NCI-H146 treated with DMSO at 0.1 percent for 48 hours (cell line): ENCODE results near the gene NCAM1.

ENCODE experiments used
- DNase-seq: peaks from one replicate; lab custom pipeline; 2025; ENCODE audit not compliant: unreplicated experiment; lab: John Stamatoyannopoulos, UW

The NCAM1 gene

DNA sequence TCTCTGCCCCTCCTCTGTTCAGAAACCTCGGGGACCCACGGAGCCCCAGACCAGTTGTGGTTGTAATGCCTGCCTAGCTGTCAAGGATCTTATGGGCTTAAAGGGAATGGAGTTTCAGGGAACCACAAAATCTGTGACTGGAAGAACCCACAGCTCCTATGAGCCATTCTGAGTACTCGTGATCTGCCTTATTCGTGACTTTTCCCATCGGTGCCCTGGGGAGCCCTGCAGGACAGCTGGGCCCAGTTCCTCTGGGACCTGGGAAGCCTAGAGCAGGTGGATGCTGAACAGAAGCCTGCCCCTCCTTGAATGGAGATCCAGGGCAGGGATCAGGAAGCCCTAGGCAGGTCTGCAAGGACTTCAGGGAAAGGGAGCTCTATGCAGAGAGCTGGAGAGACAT, 311.1 kb downstream of the NCAM1 start:
- no peak for DNase-seq

DNA sequence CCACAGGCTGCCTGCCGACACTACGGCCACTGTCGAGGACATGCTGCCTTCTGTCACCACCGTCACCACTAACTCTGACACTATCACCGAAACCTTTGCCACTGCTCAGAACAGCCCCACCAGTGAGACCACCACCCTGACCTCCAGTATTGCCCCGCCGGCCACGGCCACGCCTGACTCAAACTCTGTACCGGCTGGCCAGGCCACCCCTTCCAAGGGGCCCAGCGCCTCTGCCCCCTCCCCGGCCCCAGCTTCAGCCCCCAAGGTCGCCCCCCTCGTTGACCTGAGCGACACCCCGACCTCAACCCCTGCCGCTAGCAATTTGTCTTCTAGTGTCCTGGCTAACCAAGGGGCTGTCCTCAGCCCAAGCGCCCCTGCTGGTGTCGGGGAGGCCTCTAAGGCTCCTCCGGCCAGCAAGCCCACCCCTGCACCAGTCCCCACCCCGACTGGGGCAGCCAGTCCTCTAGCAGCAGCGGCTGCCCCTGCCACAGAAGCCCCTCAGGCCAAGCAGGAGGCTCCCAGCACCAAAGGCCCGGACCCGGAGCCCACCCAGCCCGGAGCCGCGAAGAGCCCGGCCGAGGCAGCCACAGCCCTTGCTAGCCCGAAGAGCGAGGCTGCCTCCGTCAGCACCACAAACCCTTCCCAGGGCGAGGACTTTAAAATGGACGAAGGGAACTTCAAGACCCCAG, 311.9 kb downstream of the NCAM1 start:
- DNase-seq, result no peak

DNA sequence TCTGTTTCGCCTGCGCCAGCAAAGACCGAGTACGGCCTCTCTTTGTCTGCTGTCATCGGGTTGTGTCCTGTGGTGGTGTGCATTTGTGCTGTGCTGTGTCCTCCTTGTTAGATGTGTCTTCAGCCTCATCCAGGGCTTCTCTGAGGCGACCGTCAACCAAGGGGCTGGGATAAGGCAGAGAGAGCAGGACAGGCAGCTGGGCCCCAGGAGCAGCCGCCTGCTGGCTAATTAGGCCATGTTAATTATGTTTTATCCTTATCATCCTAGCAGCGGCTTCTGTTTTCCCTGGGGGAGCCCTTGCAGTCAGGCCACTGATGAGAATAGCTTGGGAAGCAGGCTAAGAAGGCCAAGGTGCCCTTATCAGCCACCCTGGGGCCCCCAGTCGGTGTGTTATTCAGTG, 312.5 kb downstream of the NCAM1 start:
- peak; percentile 48 for DNase-seq

DNA sequence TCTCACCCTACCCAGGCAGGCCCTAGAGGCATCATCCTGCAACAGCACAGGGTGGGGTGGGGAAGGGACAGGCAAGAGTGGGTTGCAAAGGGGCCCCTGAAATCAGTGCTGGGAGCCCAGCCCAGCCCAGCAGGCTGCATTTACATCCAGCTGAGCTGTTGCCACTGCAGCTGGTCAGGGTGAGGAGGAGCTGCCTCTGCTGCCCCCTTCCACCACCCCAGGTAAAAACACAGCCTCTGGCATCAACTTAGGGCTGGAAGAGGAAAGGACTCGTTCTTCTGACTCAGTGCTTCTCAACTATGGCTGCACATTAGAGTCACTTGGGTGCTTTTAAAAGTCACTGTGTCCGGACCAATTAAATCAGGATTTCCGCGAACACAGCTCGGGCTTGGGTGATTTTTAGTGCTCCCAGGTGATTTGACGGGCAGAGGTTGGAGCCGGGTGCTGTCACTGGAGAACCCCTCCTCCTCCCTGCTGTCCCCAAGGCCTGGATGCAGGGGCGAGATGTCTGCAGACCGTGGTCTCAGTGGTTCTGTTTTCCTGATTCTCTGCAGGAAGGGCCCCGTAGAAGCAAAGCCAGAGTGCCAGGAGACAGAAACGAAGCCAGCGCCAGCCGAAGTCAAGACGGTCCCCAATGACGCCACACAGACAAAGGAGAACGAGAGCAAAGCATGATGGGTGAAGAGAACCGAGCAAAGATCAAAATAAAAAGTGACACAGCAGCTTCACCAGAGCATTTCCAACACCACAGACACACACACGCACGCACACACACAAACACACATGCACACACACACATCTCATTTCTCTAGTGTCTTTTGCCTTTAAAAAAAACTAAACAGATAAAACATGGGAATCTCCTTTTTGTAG, 313.7 kb downstream of the NCAM1 start:
- DNase-seq, result peak; percentile 3

DNA sequence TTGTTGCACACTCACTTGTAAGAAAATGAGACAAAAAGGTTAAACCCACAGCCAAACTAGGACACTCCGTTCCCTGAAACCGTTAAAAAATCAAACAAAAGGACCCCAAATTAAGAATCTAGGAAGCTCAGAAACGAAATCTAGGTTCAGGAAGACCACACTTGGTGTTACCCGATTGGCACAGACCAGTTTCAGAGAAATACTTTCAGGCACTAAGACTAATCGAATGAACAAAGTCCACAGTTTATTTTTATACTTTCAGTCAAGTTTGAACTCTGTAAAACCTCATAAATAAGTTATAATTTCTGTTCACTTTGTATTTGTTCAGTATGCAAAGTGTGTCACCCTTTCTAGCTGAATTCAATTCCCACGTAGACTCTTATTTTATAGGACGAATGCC, 314.4 kb downstream of the NCAM1 start:
- DNase-seq, result no peak

DNA sequence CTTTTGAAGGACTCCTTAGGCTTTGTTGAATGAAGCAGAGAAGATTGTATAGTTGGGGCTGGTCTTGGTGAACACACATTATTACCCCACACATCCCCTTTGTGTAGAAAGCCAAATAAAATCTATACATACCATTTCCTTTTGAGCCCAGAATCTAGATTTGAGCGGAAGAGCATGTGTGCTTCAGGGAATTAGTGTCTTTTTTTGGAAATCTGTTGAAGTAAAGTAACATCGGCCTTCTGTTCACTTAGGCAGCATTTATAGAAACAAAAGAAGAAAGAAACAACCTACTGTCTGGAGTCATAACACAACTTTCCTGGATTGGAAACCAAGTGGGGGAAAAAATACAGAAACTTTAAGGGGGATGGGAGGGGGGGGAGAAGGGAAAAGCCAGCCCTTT, 315.2 kb downstream of the NCAM1 start:
- DNase-seq, result no peak

DNA sequence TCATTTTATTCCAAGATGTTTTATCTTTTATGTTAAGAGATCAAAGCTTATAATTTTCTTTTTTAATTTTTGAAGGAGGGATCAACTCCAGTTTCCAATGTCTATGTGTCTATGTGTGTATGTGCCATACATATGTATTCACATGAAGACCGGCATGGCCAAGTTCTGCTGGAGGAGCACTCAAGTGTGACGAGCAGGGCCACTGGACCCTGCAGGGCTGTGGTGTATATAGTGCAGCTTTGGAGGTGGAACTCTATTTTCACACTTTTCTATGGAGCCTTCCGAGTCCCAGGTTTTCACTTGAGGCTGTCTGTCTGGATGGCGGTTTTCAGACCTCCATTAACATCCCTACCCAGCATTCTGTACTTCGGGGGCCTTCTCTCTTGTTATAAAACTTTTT, 316.7 kb downstream of the NCAM1 start:
- DNase-seq, result no peak

DNA sequence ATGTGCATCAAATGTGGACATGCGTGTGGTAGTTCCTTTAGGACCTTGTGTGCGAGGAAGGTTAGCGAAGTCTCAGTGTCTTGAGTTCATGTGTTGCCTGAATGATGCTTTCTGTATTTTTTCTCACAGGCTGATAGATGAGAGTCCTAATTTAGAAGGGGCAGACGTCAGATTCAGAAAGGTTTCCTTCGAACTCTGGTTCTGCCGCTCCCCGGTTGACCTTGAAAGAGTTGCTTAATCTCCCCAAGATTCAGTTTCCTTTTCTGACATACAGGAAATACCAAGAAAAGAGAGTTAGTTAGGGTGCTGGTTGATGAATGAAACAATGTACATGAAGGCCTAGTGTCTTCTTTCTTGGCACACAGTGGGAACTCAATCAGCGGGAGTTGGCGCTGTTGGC, 317.3 kb downstream of the NCAM1 start:
- no peak for DNase-seq

DNA sequence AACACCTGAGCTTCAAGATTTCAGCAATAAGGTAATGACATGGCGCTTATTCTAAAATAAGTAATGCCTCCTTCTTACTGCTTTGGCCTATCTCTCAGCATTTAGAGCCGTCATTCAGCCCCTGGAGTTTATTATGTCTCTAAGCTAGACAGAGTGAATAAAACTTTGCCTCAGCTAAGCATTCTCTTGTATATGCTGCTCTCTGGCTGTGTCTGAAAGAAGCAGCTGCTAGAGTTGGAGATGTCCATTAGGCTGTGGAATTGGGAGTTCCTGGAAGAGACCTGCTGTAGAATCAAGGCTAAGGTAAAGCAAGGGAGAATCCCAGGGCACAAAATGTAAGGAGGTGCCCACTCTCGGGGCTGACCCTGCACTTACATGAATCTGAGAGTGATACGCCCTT, 317.7 kb downstream of the NCAM1 start:
- no peak for DNase-seq

DNA sequence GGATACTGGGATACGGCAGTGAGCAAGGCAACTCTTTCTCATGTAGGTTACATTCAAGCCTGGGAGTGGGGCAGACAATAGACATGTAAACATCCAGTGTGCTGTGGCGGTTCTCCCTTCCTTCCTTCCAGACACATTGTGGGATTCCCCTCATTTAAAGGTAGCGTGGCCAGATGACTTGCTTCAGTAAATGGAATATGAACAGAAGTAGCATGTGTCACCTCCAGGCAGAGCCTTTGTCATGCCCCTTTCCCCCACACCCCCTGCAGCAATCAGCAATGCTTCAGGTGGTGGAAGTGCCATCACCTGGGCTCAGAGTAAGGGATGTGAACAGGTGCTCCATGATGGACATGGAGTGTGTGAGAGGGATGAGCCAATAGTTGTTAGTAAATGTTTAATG, 318.4 kb downstream of the NCAM1 start:
- no peak for DNase-seq

DNA sequence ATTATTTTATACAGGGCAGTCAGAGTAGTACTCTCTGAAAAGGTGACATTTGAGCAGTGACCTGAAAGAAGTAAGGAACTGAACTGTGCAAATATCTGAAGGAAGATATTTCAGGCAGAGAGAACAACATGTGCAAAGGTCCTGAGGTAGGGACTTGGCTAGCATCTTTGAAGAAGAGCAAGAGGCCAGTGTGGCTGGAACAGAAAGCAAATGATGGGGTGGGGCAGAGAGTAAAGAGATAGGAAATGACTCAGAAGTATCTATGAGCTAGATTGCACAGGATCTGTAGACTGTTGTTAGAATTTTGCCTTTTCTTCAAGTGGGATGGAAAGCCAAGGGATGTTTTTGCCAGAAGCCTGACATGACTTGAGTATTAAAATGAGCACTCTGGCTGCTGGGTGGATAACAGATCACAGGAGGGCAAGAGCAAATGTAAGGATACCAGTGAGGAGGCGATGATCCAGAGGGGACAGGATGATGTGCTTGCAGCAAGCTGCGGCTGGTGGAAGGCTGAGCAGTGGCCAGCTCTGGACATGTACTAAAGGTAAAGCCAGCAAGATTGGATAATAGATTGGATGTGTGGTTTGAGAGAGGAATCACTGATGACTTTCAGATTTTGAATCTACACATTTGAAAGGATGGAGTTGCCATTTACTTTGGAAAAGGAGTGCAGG, 320.0 kb downstream of the NCAM1 start:
- no peak for DNase-seq

DNA sequence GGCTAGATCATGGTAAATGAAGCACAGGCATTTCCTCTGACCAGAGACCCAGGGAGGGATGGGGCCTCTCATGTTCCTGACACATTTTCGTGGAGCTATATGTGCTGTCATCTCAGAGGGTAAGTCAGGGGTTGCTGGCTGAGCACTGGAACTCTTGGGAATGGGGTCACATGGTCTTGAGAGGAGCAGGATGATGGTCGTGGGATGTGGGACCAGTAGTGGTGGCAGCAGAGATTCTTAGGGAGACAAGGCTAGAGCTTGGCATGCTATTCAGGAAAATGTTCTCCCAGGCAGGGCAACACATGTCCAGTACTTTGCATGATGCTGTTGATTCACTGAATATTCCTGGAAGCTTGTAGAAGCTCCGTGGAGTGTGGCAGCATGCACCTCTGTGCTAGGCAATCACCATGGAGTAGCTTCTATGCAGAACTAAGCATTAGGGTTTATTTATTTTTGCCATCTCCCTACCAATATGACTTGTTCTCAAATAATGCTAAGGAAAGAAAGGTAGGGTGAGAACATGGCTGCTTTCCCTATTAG, 321.7 kb downstream of the NCAM1 start:
- no peak for DNase-seq

DNA sequence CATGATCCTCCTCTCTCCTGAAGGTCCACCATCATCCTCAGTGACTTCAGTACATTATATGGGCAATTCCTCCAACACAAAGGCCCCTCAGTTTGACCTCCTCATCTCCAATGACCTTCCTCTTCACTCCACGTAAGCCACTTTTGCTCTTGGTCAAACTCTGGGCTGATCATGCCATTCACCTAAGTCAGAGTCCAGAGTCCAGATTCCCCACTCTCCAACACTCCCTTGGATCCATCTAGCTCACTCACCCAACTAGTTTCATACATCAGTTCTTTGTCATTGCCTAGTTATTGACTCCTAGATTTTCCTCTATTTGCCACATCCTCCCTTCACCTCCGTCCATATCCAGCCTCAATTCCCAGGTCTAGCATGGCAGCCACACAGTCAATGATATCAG, 322.7 kb downstream of the NCAM1 start:
- no peak for DNase-seq

DNA sequence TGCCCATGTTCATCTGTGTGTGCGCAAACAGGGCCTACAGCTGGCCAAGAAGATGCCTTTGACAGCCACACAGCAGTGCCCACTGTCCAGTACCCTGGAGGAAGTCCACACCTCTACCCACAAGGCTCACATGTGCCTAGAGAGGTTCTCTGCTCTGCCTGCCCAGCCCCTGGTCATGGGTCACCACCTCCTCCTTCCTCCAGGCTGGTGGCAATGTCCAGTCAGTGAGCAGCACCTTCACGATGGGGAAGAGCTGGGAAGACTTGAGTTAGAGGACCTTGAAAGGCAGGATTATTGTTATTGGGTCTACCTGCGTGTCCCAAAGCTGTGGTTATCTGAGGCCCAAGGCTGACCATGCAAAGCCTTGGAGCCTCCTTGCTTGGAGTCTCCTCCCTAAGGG, 324.8 kb downstream of the NCAM1 start:
- no peak for DNase-seq

DNA sequence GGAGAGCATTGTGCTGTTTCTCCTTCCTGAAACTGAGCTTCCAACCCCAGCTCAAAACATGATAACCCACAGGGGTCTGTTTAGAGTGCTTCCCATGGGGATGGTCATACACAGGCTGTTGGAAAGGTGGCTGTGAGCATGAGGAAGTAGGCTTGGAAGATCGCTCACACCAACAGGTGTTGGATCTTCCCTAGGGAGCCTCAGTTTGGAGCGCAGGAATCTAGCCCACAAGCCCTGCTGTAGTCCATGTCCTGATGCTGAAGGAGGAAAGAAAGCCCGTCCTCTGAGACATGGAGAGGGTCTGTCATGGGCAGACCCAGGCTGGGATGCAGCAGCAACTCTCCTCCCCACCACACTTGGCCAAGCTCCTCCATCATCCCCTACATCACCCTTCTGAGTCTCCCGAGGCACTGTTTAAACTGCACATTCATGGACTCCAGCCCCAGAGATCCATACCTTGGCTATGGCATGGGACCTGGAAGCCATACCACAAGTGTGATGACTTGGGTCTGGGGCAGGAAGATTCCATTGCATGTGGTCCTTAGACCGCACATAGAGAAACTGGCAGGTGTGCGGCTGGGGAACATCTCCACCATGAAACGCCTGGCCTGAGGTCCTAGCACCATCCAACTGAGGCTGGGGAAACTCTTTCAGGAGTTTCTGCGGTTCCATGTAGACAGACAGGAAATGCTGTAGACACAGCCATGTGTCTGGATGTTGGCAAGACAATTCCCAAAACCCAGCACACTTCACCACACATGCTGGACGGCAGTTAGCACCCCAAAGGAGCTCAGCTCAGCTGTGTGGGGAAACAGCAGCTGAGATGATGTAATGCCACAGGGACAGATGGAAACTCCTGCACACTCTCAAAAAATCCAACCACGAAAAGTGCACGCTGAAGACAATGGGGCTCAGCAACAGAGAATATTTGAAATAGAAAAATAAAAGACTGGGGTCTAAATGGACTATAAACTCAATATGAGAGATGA, 325.6 kb downstream of the NCAM1 start:
- no peak for DNase-seq

DNA sequence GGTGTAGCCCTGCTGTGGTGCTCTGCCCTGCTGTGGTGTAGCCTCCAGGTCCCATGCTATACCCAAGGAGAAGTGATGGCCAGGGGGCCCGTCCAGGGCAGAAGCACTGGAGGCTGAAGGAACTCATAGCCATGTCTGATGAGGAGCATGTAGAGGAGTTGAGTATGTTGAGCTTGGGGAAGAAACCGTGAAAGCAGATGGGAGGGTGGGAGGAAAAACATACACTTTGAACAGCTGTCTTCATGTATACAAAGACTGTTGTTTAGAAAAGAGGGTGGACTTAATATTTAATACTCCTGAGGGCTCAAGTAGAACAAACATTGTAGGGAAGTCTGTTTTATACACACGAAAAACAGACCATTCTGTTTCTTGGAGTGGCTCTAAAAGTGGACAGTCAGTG, 326.6 kb downstream of the NCAM1 start:
- no peak for DNase-seq

DNA sequence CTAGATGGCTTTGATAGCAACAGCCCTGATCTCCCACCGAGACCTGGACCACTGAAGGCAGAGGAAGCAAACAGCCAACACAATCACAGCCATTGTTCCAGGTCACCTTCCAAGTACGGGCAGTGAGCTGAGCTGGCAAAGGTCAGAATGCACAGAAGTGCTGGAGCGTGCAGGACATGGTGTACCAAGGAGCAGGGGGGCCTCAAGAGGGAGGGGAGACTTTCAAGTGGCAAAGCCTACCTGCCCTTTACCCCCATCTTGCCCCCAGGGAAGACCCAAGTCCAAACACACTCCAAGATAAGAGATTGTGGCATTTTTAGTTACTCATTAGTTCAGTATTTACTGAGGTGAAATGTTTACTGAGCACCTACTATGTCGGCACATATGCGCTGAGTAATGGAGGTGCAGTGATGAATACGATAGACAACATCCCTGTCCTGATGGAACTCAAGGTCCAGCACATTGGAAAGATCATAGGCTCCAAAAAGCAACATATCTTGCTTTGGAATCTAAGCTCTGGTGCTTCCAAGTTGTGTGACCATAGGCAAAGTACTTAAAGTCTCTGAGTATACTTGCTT, 327.2 kb downstream of the NCAM1 start:
- DNase-seq, result no peak

DNA sequence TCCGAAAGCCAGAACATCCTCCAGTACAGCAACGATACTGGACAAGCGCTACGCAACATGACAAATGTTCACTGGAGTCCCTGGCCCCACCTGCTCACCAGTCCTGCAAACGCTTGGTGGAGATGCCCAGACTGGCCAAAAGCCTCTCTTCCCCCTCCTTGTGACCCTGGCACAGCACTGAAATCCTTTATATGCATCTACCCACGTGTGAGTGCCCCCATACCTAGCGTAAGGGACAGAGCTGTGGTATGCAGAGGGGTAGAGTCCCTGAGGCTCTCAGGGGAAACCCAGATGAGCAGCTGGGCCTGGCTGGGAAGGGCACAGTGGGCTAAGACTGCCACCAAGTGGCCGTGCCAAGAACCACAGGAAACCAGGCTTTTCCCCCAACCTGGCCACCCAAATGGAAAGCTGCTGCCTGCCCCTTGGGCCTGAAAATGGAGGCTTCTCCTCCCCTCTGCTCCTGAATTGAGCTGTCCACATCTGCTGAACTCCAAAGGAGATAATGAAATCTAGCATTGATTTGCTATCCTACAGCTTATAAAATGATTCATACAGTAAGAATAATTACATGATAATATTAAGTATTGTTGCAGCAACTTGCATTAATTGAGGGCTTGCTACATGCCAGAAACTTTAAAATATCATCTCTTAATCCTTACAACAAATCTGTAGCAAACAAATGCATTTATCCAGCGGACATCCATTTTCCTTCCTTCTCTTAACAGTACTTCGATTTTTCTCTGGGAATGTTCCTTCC, 328.4 kb downstream of the NCAM1 start:
- DNase-seq, result peak; percentile 36

DNA sequence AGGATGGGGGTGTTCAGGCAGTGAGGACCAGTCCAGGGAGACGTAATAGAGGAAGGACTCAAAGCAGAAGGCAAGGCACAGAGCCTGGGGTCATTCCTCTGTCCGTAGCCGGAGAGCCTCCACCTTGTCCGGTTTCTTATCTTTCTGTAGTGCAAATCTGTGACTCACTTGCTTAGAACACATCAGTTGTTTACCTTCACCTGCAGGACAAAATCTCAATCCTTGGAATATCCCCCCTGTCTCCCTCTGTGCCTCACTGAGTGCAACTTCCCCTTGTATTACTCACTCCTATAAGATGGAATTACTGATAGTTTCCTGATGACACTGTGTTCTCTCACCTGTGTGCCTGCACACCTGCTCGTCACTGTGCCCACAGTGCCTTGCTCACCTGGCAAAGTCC, 332.7 kb downstream of the NCAM1 start:
- no peak for DNase-seq

DNA sequence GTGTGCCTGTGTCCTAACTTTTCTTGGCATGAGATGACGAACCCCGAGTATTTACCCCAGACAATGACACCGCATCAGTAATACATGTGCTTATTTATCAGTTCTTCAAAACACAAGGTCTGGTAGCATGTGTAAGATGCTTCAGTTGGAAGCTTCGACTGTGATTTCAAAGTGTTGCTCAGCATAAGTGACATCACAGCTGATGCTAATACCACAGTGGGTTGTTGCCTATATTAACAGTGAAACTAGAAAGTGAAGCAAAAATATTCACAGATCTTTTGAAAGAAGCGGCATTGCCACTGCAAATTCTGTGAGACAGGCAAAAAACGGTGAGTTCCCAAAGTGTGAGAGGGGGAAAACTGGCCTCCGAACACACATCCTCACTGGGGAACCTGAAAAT, 334.8 kb downstream of the NCAM1 start:
- DNase-seq, result no peak
